ENCODE data around the gene ZNF525. TPM values are rescaled to one million over a fixed set of nuclear protein-coding genes. Genes with fewer than 3 reads are reported as not detected.
"Not testable (repeated sequence)": the region's sequence is repeated elsewhere in the genome, so short reads cannot be mapped to it uniquely, and the experiment has no call there.

ZNF525 gene
- polyA plus RNA-seq, 1 donor (not counting 4 experiments of a cell fraction or from before 2014, with no cell fraction given) = 9.5 TPM

DNA sequence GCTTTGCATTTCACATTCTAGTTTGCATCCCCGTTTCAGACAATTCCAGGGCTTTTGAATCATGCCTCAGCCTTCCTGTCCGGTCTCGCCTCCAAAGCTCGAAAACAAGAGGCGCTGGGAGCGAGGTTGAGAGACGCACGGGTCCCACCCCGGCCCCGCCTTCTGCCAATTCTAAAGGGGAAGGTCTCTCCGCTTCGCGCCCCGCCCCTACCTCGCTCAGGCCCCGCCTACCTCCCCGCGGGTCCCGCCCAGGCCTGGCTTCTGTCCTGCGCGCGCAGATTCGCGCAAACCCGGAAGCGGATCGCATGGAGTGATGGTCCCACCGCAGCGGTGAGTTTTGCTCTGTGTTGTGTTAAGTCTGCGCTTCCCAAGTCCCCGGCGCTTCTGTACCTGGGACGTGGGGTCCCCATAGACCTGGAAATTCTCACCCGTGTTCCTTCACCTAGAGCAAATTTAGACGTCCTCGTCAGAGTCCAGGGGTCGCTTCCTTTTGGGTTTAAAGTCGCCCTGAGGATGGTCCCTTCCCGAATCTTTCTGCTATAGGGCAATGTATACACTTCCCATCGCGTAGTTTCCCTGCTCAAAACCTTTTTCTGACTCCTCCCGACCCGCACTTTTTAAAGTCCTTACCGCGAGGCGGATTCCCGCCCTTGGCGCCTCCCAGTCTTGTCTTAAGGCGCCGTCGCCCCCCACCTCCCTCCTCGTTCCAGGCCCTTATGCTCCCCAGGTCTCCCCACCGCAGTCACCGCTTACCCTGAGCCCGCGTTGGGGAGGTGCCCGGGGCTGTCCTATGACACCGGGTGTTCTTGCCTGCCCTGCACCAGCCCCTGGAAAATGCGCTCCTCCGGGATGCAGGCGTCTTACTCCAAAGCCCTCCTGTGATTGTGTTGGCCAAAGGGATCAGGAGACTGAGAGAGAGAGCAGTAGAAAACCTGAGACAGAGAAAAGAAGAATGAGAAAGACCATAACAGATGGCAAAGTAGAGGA, 31.7 kb upstream of the ZNF525 start, which contains the start of gene ZNF845:
TSS of gene ZNF845 (plus strand) at position 287 of the 987 bp plus-strand sequence. CDS start 7,559 bp downstream, outside the sequence.
- Histone ChIP-seq H3K9me1 (ENCODE audit: control insufficient read depth, extremely low read depth, insufficient read depth, low read length) (no peaks in the 10 kb centered on the region), H3K27me3 (ENCODE audit: control insufficient read depth, extremely low read depth, insufficient read depth, low read length) (no peaks in the 10 kb centered on the region), H3K4me2 (ENCODE audit: control insufficient read depth, extremely low read depth, insufficient read depth, low read depth, low read length) (peak within 1 kb of the TSS; percentile 81), H2AFZ (ENCODE audit: control insufficient read depth, low read length) (peak within 1 kb of the TSS; percentile 98), H3K4me1 (ENCODE audit: control insufficient read depth, extremely low read depth, insufficient read depth, low read length) (peaks cover 5% of the 10 kb centered on the region), H3K36me3 (ENCODE audit: control insufficient read depth in 2 of 2, extremely low read depth in 1 of 2, insufficient read depth in 2 of 2, low read length in 2 of 2) (peaks cover 0 to 5% of the 10 kb centered on the region in 2 experiments), H3K9me3 (ENCODE audit: control insufficient read depth, low read depth, low read length) (peaks cover 2% of the 10 kb centered on the region), H3K79me2 (ENCODE audit: control insufficient read depth, insufficient read depth, low read length) (peaks cover 23% of the 10 kb centered on the region), H3K9ac (ENCODE audit: control insufficient read depth, extremely low read depth, insufficient read depth, low read length) (peak within 1 kb of the TSS; percentile 93), H3K4me3 (ENCODE audit: control insufficient read depth in 2 of 3, extremely low read depth in 1 of 3, insufficient read depth in 2 of 3, low read depth in 1 of 3, low read length in 3 of 3) (peak within 1 kb of the TSS; percentile 81 to 96 (median 95)), H4K20me1 (ENCODE audit: control insufficient read depth, extremely low read depth, insufficient read depth, low read length) (no peaks in the 10 kb centered on the region), H3K27ac (ENCODE audit: control insufficient read depth, insufficient read depth, low read length) (peak within 1 kb of the TSS; percentile 76)
- FAIRE-seq (peak; percentile 52), DNase-seq (ENCODE audit: low read depth, low spot score) (peak; percentile 33)
- dilution Hi-C loops (cut with MboI; ENCODE audit: extremely low pct_ligation_motif_present, low sequenced_read_pairs) = no loop called here
- no peak for TF ChIP-seq EZH2 (IDR thresholded peaks at IDR 0.05; ENCODE audit: low read length)
- TF ChIP-seq, protein P1, sequence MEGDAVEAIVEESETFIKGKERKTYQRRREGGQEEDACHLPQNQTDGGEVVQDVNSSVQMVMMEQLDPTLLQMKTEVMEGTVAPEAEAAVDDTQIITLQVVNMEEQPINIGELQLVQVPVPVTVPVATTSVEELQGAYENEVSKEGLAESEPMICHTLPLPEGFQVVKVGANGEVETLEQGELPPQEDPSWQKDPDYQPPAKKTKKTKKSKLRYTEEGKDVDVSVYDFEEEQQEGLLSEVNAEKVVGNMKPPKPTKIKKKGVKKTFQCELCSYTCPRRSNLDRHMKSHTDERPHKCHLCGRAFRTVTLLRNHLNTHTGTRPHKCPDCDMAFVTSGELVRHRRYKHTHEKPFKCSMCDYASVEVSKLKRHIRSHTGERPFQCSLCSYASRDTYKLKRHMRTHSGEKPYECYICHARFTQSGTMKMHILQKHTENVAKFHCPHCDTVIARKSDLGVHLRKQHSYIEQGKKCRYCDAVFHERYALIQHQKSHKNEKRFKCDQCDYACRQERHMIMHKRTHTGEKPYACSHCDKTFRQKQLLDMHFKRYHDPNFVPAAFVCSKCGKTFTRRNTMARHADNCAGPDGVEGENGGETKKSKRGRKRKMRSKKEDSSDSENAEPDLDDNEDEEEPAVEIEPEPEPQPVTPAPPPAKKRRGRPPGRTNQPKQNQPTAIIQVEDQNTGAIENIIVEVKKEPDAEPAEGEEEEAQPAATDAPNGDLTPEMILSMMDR (optimal IDR thresholded peaks at IDR 0.05 in 1 of 3, IDR thresholded peaks at IDR 0.05 in 1 of 3, conservative IDR thresholded peaks at IDR 0.05 in 1 of 3; ENCODE audit: extremely low read depth in 1 of 3, insufficient read depth in 2 of 3, low read length in 3 of 3) = no peak

DNA sequence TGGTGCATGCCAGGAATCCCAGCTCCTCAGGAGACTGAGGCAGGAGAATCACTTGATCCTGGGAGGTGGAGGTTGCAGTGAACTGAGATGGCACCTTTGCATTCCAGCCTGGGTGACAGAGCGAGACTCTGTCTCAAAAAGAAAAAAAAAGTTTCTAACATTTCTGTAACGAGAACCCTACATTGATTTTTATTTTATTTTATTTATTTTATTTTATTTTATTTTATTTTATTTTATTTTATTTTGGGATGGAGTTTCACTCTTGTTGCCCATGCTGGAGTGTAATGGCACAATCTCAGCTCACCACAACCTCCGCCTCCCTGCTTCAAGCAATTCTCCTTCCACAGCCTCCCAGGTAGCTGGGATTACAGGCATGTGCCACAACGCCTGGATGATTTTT, 21.1 kb upstream of the ZNF525 start:
- H4K20me1 ChIP-seq (ENCODE audit: control insufficient read depth, extremely low read depth, insufficient read depth, low read length); H3K9me3 ChIP-seq (ENCODE audit: control insufficient read depth, low read depth, low read length); H3K4me2 ChIP-seq (ENCODE audit: control insufficient read depth, extremely low read depth, insufficient read depth, low read depth, low read length); H3K4me3 ChIP-seq (ENCODE audit: control insufficient read depth in 2 of 3, extremely low read depth in 1 of 3, insufficient read depth in 2 of 3, low read depth in 1 of 3, low read length in 3 of 3); H2AFZ ChIP-seq (ENCODE audit: control insufficient read depth, low read length); H3K79me2 ChIP-seq (ENCODE audit: control insufficient read depth, insufficient read depth, low read length); FAIRE-seq; H3K27me3 ChIP-seq (ENCODE audit: control insufficient read depth, extremely low read depth, insufficient read depth, low read length); H3K27ac ChIP-seq (ENCODE audit: control insufficient read depth, insufficient read depth, low read length); H3K9ac ChIP-seq (ENCODE audit: control insufficient read depth, extremely low read depth, insufficient read depth, low read length); H3K4me1 ChIP-seq (ENCODE audit: control insufficient read depth, extremely low read depth, insufficient read depth, low read length); H3K9me1 ChIP-seq (ENCODE audit: control insufficient read depth, extremely low read depth, insufficient read depth, low read length); DNase-seq (ENCODE audit: low read depth, low spot score); dilution Hi-C loops (cut with MboI; ENCODE audit: extremely low pct_ligation_motif_present, low sequenced_read_pairs): not testable (repeated sequence)
- peaks cover 19 to 22% of the 10 kb centered on the region in 2 experiments for H3K36me3 ChIP-seq (ENCODE audit: control insufficient read depth in 2 of 2, extremely low read depth in 1 of 2, insufficient read depth in 2 of 2, low read length in 2 of 2)

Measured in keratinocyte (primary cell).